Erythroblast (primary cell): ENCODE results near the gene PACC1.

Source experiments
- GATA1 ChIP-seq: IDR thresholded peaks from 2 replicates; pipeline ENCODE4 v1.6.1; 2011; ENCODE audit warnings: low read depth, mild to moderate bottlenecking, control low read depth, low read length, moderate library complexity
- POLR2A ChIP-seq: IDR thresholded peaks from 2 replicates; pipeline ENCODE4 v1.6.1; 2011; ENCODE audit warnings: mild to moderate bottlenecking, low read length

DNA sequence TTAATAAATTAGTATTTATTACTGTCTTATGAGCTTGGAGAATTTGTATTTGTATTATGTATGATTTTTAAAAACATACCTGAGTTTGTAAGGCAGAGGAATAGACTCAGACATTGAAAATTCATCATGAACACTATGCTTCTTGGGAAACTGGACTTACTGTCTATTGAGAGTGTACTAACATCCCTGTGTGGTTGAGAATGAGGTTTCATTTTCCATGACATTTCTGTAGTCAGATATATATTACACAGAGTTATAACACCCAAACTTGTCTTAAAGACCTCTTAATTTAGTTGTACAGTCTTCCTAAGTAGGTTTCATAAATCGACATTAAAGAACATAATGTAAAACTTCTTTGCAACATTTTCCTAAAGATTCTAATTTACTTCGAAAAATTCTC lies 99.5 kb downstream of the PACC1 start:
- TF ChIP-seq POLR2A = no peak
- TF ChIP-seq GATA1 = no peak
